IPS-20b (cell line): ENCODE data around the gene ZNF439.
"Not testable (repeated sequence)": the region's sequence is repeated elsewhere in the genome, so short reads cannot be mapped to it uniquely, and the experiment has no call there.

Source experiments
- H3K27ac ChIP-seq: one replicate; pipeline ENCODE4 v1.5.1; 2013; ENCODE audit warnings: low read length
- H3K27me3 ChIP-seq: 2 replicates; pipeline ENCODE4 v1.6.1; 2013; ENCODE audit warnings: mild to moderate bottlenecking, low read length, inconsistent platforms; ENCODE audit not compliant: insufficient read depth
- H3K36me3 ChIP-seq: 2 replicates; pipeline ENCODE4 v1.6.1; 2013; ENCODE audit warnings: low read depth, mild to moderate bottlenecking, inconsistent platforms, low read length, moderate library complexity; ENCODE audit not compliant: insufficient read depth
- H3K4me1 ChIP-seq: 2 replicates; pipeline ENCODE4 v1.6.1; 2013; ENCODE audit warnings: mild to moderate bottlenecking, control low read depth, inconsistent platforms, low read length, moderate library complexity; ENCODE audit not compliant: insufficient read depth
- H3K4me3 ChIP-seq: 2 replicates; pipeline ENCODE4 v1.5.1; 2013; ENCODE audit warnings: mild to moderate bottlenecking, low read length, inconsistent platforms
- H3K9ac ChIP-seq: 2 replicates; pipeline ENCODE4 v1.6.1; 2013; ENCODE audit warnings: low read depth, mild to moderate bottlenecking, inconsistent platforms, low read length, moderate library complexity
- H3K9me3 ChIP-seq: 2 replicates; pipeline ENCODE4 v1.6.1; 2013; ENCODE audit warnings: mild to moderate bottlenecking, low read depth, low read length, inconsistent platforms; ENCODE audit not compliant: insufficient read depth

ZNF439 gene

GRCh38 chr19:11835626-11836066, 12.9 kb upstream of the ZNF439 start:
- H3K27ac ChIP-seq, H3K27me3 ChIP-seq, H3K4me3 ChIP-seq, H3K4me1 ChIP-seq, H3K9ac ChIP-seq: not testable (repeated sequence)
- peaks cover 30% of the 10 kb centered on the region for H3K36me3 ChIP-seq
- peaks cover 59% of the 10 kb centered on the region for H3K9me3 ChIP-seq

GRCh38 chr19:11843722-11844121, 4.8 kb upstream of the ZNF439 start:
- Histone ChIP-seq H3K27me3 (no peaks in the 10 kb centered on the region), H3K27ac (no peak overlapping the region), H3K9ac (no peak overlapping the region), H3K4me3 (no peak overlapping the region), H3K36me3 (no peaks in the 10 kb centered on the region), H3K9me3 (peaks cover 11% of the 10 kb centered on the region; the same call in 1 of the 2 replicates), H3K4me1 (no peaks in the 10 kb centered on the region)

- H3K27ac ChIP-seq, H3K27me3 ChIP-seq, H3K4me3 ChIP-seq, H3K4me1 ChIP-seq, H3K9ac ChIP-seq, H3K36me3 ChIP-seq, H3K9me3 ChIP-seq: not testable (repeated sequence)
Measured at GRCh38 chr19:11847615-11848014, 911 bp upstream of the ZNF439 start.

GRCh38 chr19:11848200-11848593, 329 bp upstream of the ZNF439 start:
- no peak overlapping the region for H3K4me3 ChIP-seq
- no peaks in the 10 kb centered on the region for H3K4me1 ChIP-seq
- H3K36me3 ChIP-seq = no peaks in the 10 kb centered on the region
- no peak overlapping the region for H3K27ac ChIP-seq
- no peak overlapping the region for H3K9ac ChIP-seq
- no peaks in the 10 kb centered on the region for H3K27me3 ChIP-seq
- H3K9me3 ChIP-seq = peaks cover 2% of the 10 kb centered on the region; the same call in 1 of the 2 replicates

- not testable (repeated sequence) for H3K4me1 ChIP-seq, H3K36me3 ChIP-seq, H3K27me3 ChIP-seq, H3K9ac ChIP-seq, H3K4me3 ChIP-seq, H3K27ac ChIP-seq
- peaks cover 20% of the 10 kb centered on the region for H3K9me3 ChIP-seq
Measured at GRCh38 chr19:11850289-11850688, 1.8 kb downstream of the ZNF439 start.

GRCh38 chr19:11853358-11853757, 4.8 kb downstream of the ZNF439 start:
- Histone ChIP-seq H3K36me3 (no peaks in the 10 kb centered on the region), H3K4me3 (no peak overlapping the region), H3K4me1 (no peaks in the 10 kb centered on the region), H3K9me3 (peaks cover 38% of the 10 kb centered on the region), H3K9ac (no peak overlapping the region), H3K27me3 (no peaks in the 10 kb centered on the region), H3K27ac (no peak overlapping the region)

GRCh38 chr19:11856596-11857250, 8.2 kb downstream of the ZNF439 start:
- Histone ChIP-seq H3K4me1 (no peaks in the 10 kb centered on the region), H3K9ac (no peak overlapping the region), H3K4me3 (no peak overlapping the region), H3K27me3 (no peaks in the 10 kb centered on the region), H3K27ac (no peak overlapping the region), H3K36me3 (no peaks in the 10 kb centered on the region), H3K9me3 (peaks cover 52% of the 10 kb centered on the region)

- Histone ChIP-seq H3K9ac (no peak overlapping the region), H3K9me3 (peaks cover 49% of the 10 kb centered on the region), H3K4me1 (no peaks in the 10 kb centered on the region), H3K36me3 (no peaks in the 10 kb centered on the region), H3K27me3 (no peaks in the 10 kb centered on the region), H3K27ac (no peak overlapping the region), H3K4me3 (no peak overlapping the region)
Measured at GRCh38 chr19:11860721-11861120, 12.2 kb downstream of the ZNF439 start.

GRCh38 chr19:11861301-11861700, 12.8 kb downstream of the ZNF439 start:
- Histone ChIP-seq H3K4me3 (no peak overlapping the region), H3K27me3 (no peaks in the 10 kb centered on the region), H3K9ac (no peak overlapping the region), H3K27ac (no peak overlapping the region), H3K9me3 (peaks cover 49% of the 10 kb centered on the region), H3K4me1 (no peaks in the 10 kb centered on the region), H3K36me3 (no peaks in the 10 kb centered on the region)

GRCh38 chr19:11867766-11868165, 19.2 kb downstream of the ZNF439 start:
- not testable (repeated sequence) for H3K27ac ChIP-seq, H3K4me3 ChIP-seq, H3K9ac ChIP-seq, H3K4me1 ChIP-seq, H3K36me3 ChIP-seq, H3K27me3 ChIP-seq
- H3K9me3 ChIP-seq = peaks cover 82% of the 10 kb centered on the region

GRCh38 chr19:11868188-11868587, 19.7 kb downstream of the ZNF439 start:
- Histone ChIP-seq H3K27ac (no peak overlapping the region), H3K4me1 (no peaks in the 10 kb centered on the region), H3K9me3 (peaks cover 86% of the 10 kb centered on the region), H3K27me3 (no peaks in the 10 kb centered on the region), H3K9ac (no peak overlapping the region), H3K36me3 (no peaks in the 10 kb centered on the region), H3K4me3 (no peak overlapping the region; the same call in 1 of the 2 replicates)

- H3K36me3 ChIP-seq = no peaks in the 10 kb centered on the region
- H3K9ac ChIP-seq = no peak overlapping the region
- H3K27ac ChIP-seq = no peak overlapping the region
- no peaks in the 10 kb centered on the region for H3K27me3 ChIP-seq
- H3K9me3 ChIP-seq = peaks cover 52% of the 10 kb centered on the region
- no peaks in the 10 kb centered on the region for H3K4me1 ChIP-seq
- no peak overlapping the region for H3K4me3 ChIP-seq
Measured at GRCh38 chr19:11872624-11873023, 24.1 kb downstream of the ZNF439 start.
